ENCODE data around the gene RYR1. TPM values are rescaled to one million over a fixed set of nuclear protein-coding genes. Genes with fewer than 3 reads are reported as not detected.

Gene RYR1
- total RNA-seq, 1 donor = under 0.01 TPM

- no peaks in the 10 kb centered on the region for H4K20me1 ChIP-seq (ENCODE audit: insufficient read depth, low read length)
- no peak for TF ChIP-seq CTCF (IDR thresholded peaks at IDR 0.05; ENCODE audit: extremely low read depth, low read depth, low read length)
- H2AFZ ChIP-seq (ENCODE audit: low read length) = no peak overlapping the region
- no peak overlapping the region for H3K4me3 ChIP-seq (ENCODE audit: insufficient read depth, low read length)
- H3K27me3 ChIP-seq (ENCODE audit: insufficient read depth, low read length) = no peaks in the 10 kb centered on the region
- H3K4me1 ChIP-seq (ENCODE audit: insufficient read depth, low read length) = no peaks in the 10 kb centered on the region
- no peaks in the 10 kb centered on the region for H3K79me2 ChIP-seq (ENCODE audit: insufficient read depth, low read length)
- no peaks in the 10 kb centered on the region for H3K9me3 ChIP-seq (ENCODE audit: low read depth, low read length)
- H3K27ac ChIP-seq (ENCODE audit: low read depth, low read length) = no peak overlapping the region
- H3K4me2 ChIP-seq (ENCODE audit: insufficient read depth, low read length) = no peak overlapping the region
- no peak for DNase-seq (ENCODE audit: insufficient read length, low spot score, missing footprints)
- H3K36me3 ChIP-seq (ENCODE audit: insufficient read depth, low read length) = no peaks in the 10 kb centered on the region
Measured at GRCh38 chr19:38437295-38437694, 3.8 kb downstream of the RYR1 start.

- H3K4me1 ChIP-seq (ENCODE audit: insufficient read depth, low read length) = no peaks in the 10 kb centered on the region
- no peak overlapping the region for H2AFZ ChIP-seq (ENCODE audit: low read length)
- no peak overlapping the region for H3K4me2 ChIP-seq (ENCODE audit: insufficient read depth, low read length)
- no peaks in the 10 kb centered on the region for H4K20me1 ChIP-seq (ENCODE audit: insufficient read depth, low read length)
- no peak overlapping the region for H3K4me3 ChIP-seq (ENCODE audit: insufficient read depth, low read length)
- H3K27me3 ChIP-seq (ENCODE audit: insufficient read depth, low read length) = no peaks in the 10 kb centered on the region
- H3K36me3 ChIP-seq (ENCODE audit: insufficient read depth, low read length) = no peaks in the 10 kb centered on the region
- no peak for TF ChIP-seq CTCF (IDR thresholded peaks at IDR 0.05; ENCODE audit: extremely low read depth, low read depth, low read length)
- peak; percentile 54 for DNase-seq (ENCODE audit: insufficient read length, low spot score, missing footprints)
- no peak overlapping the region for H3K27ac ChIP-seq (ENCODE audit: low read depth, low read length)
- H3K9me3 ChIP-seq (ENCODE audit: low read depth, low read length) = no peaks in the 10 kb centered on the region
- no peaks in the 10 kb centered on the region for H3K79me2 ChIP-seq (ENCODE audit: insufficient read depth, low read length)
Measured at GRCh38 chr19:38437917-38438316, 4.4 kb downstream of the RYR1 start.

GRCh38 chr19:38440592-38440991, 7.1 kb downstream of the RYR1 start:
- H3K79me2 ChIP-seq (ENCODE audit: insufficient read depth, low read length) = no peaks in the 10 kb centered on the region
- H3K4me2 ChIP-seq (ENCODE audit: insufficient read depth, low read length) = no peak overlapping the region
- no peaks in the 10 kb centered on the region for H3K27me3 ChIP-seq (ENCODE audit: insufficient read depth, low read length)
- no peak for TF ChIP-seq CTCF (IDR thresholded peaks at IDR 0.05; ENCODE audit: extremely low read depth, low read depth, low read length)
- no peaks in the 10 kb centered on the region for H3K36me3 ChIP-seq (ENCODE audit: insufficient read depth, low read length)
- no peaks in the 10 kb centered on the region for H4K20me1 ChIP-seq (ENCODE audit: insufficient read depth, low read length)
- H2AFZ ChIP-seq (ENCODE audit: low read length) = no peak overlapping the region
- DNase-seq (ENCODE audit: insufficient read length, low spot score, missing footprints) = peak; percentile 75
- H3K4me3 ChIP-seq (ENCODE audit: insufficient read depth, low read length) = no peak overlapping the region
- H3K4me1 ChIP-seq (ENCODE audit: insufficient read depth, low read length) = no peaks in the 10 kb centered on the region
- H3K9me3 ChIP-seq (ENCODE audit: low read depth, low read length) = no peaks in the 10 kb centered on the region
- no peak overlapping the region for H3K27ac ChIP-seq (ENCODE audit: low read depth, low read length)

- DNase-seq (ENCODE audit: insufficient read length, low spot score, missing footprints) = peak; percentile 68
- Histone ChIP-seq H3K4me2 (ENCODE audit: insufficient read depth, low read length) (no peak overlapping the region), H2AFZ (ENCODE audit: low read length) (no peak overlapping the region), H3K27ac (ENCODE audit: low read depth, low read length) (no peak overlapping the region), H3K9me3 (ENCODE audit: low read depth, low read length) (no peaks in the 10 kb centered on the region), H3K27me3 (ENCODE audit: insufficient read depth, low read length) (no peaks in the 10 kb centered on the region), H3K4me3 (ENCODE audit: insufficient read depth, low read length) (no peak overlapping the region), H3K36me3 (ENCODE audit: insufficient read depth, low read length) (no peaks in the 10 kb centered on the region), H4K20me1 (ENCODE audit: insufficient read depth, low read length) (no peaks in the 10 kb centered on the region), H3K79me2 (ENCODE audit: insufficient read depth, low read length) (no peaks in the 10 kb centered on the region), H3K4me1 (ENCODE audit: insufficient read depth, low read length) (no peaks in the 10 kb centered on the region)
- TF ChIP-seq CTCF (IDR thresholded peaks at IDR 0.05; ENCODE audit: extremely low read depth, low read depth, low read length) = no peak
Measured at GRCh38 chr19:38441657-38442348, 8.3 kb downstream of the RYR1 start.
